HAP-1 (cell line): ENCODE results near the gene CELF2.

ENCODE experiments used
- DNase-seq, 2 experiments: peaks; one replicate each; pipeline ENCODE4 v3.0.0-alpha.2; 2016 to 2020; ENCODE audit warnings: low spot score in 2 of 2
- H3K27me3 ChIP-seq: fragments of 250-450 bp; sonication (Bioruptor Pico); 2 replicates; pipeline ENCODE4 v1.5.1; 2020; ENCODE audit warnings: low read depth, mild to moderate bottlenecking, moderate library complexity
- H3K36me3 ChIP-seq: fragments of 250-450 bp; sonication (Bioruptor Pico); replicated peaks from 2 replicates; pipeline ENCODE4 v1.5.1; 2020; ENCODE audit warnings: mild to moderate bottlenecking
- H3K4me1 ChIP-seq: fragments of 250-450 bp; sonication (Bioruptor Pico); 2 replicates; pipeline ENCODE4 v1.5.1; 2020; ENCODE audit warnings: mild to moderate bottlenecking
- H3K4me3 ChIP-seq: fragments of 250-450 bp; sonication (Bioruptor Pico); 2 replicates; pipeline ENCODE4 v1.5.1; 2020; ENCODE audit warnings: mild to moderate bottlenecking, moderate library complexity
- H3K9me3 ChIP-seq: fragments of 250-450 bp; sonication (Bioruptor Pico); 2 replicates; pipeline ENCODE4 v1.5.1; 2020; ENCODE audit warnings: mild to moderate bottlenecking, moderate library complexity
- in situ Hi-C: fragments of 300-500 bp; cut with MboI; formaldehyde crosslinking; loops from 3 replicates; pipeline ENCODE4 v1.14.3; 2020; ENCODE audit warnings: low sequenced_read_pairs, inconsistent platforms, mixed read lengths

CELF2 gene

DNA sequence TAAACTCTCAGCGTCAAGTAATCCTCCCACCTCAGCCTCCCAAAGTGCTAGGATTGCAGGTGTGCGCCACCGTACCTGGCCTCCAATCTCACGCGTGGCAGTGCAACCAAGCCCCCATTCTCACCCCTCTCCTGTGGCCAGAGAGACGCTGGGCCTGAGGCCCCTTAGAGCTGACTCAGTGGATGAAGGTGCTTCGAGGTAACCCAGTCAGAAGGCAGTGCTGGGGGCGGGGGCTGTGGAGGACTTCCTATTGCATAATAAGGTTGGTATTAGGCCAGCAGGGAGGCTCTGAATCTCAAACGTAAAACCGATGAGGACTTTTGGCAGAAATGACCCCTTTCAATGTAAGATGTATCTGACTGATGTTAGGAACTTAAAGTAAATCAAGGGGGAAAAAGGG is 364.5 kb downstream of the CELF2 start:
- DNase-seq = no peak
- Histone ChIP-seq H3K9me3 (no peaks in the 10 kb centered on the region), H3K4me1 (no peaks in the 10 kb centered on the region), H3K27me3 (no peaks in the 10 kb centered on the region), H3K36me3 (no peaks in the 10 kb centered on the region), H3K4me3 (no peak overlapping the region)
- in situ Hi-C loops = no loop called here

DNA sequence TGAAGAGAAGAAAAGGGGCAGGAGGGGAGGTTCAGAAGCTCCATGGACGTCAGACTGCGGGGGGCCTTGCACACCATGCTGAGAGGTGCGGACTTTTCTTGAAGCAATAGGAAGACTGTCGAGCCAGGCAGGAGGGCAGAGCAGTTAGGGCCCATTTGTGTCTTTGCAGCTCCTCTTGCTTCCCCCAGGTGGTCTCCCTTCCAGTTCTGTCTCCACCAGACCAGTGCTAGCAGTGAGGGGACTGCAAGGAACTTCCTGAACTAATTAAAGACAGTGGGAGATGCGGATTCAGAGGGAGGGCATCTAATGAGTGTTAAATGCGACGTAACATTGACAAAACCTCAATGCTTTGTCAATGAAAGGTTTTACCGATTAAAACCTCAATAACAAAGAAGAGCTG is 368.4 kb downstream of the CELF2 start:
- H3K36me3 ChIP-seq = no peaks in the 10 kb centered on the region
- no peak for DNase-seq
- no peaks in the 10 kb centered on the region for H3K27me3 ChIP-seq
- H3K4me1 ChIP-seq = no peaks in the 10 kb centered on the region
- in situ Hi-C loops = no loop called here
- H3K4me3 ChIP-seq = no peak overlapping the region
- no peaks in the 10 kb centered on the region for H3K9me3 ChIP-seq
